Stimulated activated CD4-positive, alpha-beta T cell treated with anti-CD3 and anti-CD28 coated beads, Interleukin-12 subunit alpha, Interleukin-12 subunit beta, amount 100 ng/mL, for 48 hours (primary cell): ENCODE data around the gene SLC47A2.
A peak's percentile ranks its signal among the peaks of the same experiment; 100 is the strongest.

ENCODE experiments used
- DNase-seq, 3 donors: peaks; one replicate each; pipeline ENCODE4 v3.0.0-alpha.2; 2020; ENCODE audit warnings: low read depth in 2 of 3, low spot score in 1 of 3

The SLC47A2 gene

GRCh38 chr17:19747829-19748806, 31.7 kb upstream of the SLC47A2 start, which contains the start of gene ALDH3A1:
Gene ALDH3A1, minus strand, starts transcription at chr17:19748298. Its CDS starts 3,169 bp downstream, at chr17:19745129.
- DNase-seq: no peak

- DNase-seq: no peak
These were observed 30.9 kb upstream of the SLC47A2 start for GRCh38 chr17:19747159-19747719.

GRCh38 chr17:19746517-19746916, 30.1 kb upstream of the SLC47A2 start:
- DNase-seq: no peak

GRCh38 chr17:19744922-19745757, 28.8 kb upstream of the SLC47A2 start:
- DNase-seq: peak; percentile 80 to 94 (median 80)

- no peak for DNase-seq
These were observed 28.1 kb upstream of the SLC47A2 start for GRCh38 chr17:19744492-19744891.

- DNase-seq: no peak
These were observed 27.0 kb upstream of the SLC47A2 start for GRCh38 chr17:19743101-19744100.

- DNase-seq: no peak
These were observed 26.1 kb upstream of the SLC47A2 start for GRCh38 chr17:19742495-19742894.

- DNase-seq: no peak
These were observed 25.6 kb upstream of the SLC47A2 start for GRCh38 chr17:19741832-19742457.

GRCh38 chr17:19740933-19741332, 24.5 kb upstream of the SLC47A2 start:
- no peak for DNase-seq

GRCh38 chr17:19739241-19740201, 23.1 kb upstream of the SLC47A2 start:
- DNase-seq: no peak

- no peak for DNase-seq
These were observed 22.4 kb upstream of the SLC47A2 start for GRCh38 chr17:19738757-19739156.

GRCh38 chr17:19738073-19738449, 21.7 kb upstream of the SLC47A2 start:
- no peak for DNase-seq

GRCh38 chr17:19737305-19738072, 21.1 kb upstream of the SLC47A2 start:
- no peak for DNase-seq

GRCh38 chr17:19736071-19736470, 19.7 kb upstream of the SLC47A2 start:
- DNase-seq: no peak

GRCh38 chr17:19733953-19734526, 17.7 kb upstream of the SLC47A2 start:
- DNase-seq: no peak

GRCh38 chr17:19731626-19732025, 15.2 kb upstream of the SLC47A2 start:
- no peak for DNase-seq

GRCh38 chr17:19730843-19731242, 14.5 kb upstream of the SLC47A2 start:
- DNase-seq: no peak

GRCh38 chr17:19729900-19730299, 13.5 kb upstream of the SLC47A2 start:
- no peak for DNase-seq
